CD14-positive monocyte (primary cell): ENCODE results near the gene EZH1. TPM values are rescaled to one million over a fixed set of nuclear protein-coding genes. Genes with fewer than 3 reads are reported as not detected.
"Not testable (repeated sequence)": the region's sequence is repeated elsewhere in the genome, so short reads cannot be mapped to it uniquely, and the experiment has no call there.

ENCODE experiments used
- DNase-seq, 3 donors: peaks; one replicate each; pipeline ENCODE4 v3.0.0-alpha.2; 2011 to 2022
- H2AFZ ChIP-seq: 2 replicates; pipeline ENCODE4 v1.6.0; 2012; ENCODE audit warnings: mild to moderate bottlenecking, low read depth, low read length, inconsistent platforms; ENCODE audit not compliant: insufficient read depth, poor library complexity, severe bottlenecking
- H3K27ac ChIP-seq, 2 donors: 1 replicate in 1 of 2; 2 replicates in 1 of 2; pipeline ENCODE4 v1.5.1; 2012 to 2013; ENCODE audit warnings: low read length in 2 of 2, control low read depth in 1 of 2, inconsistent platforms in 1 of 2, low read depth in 1 of 2, mild to moderate bottlenecking in 1 of 2
- H3K27me3 ChIP-seq, 2 donors: one replicate each; pipeline versions ENCODE4 v1.6.0 to v1.6.1; 2011 to 2013; ENCODE audit warnings: low read length in 2 of 2; ENCODE audit not compliant: control insufficient read depth in 2 of 2, insufficient read depth in 2 of 2
- H3K36me3 ChIP-seq, 2 donors: replicated peaks in 1 of 2; 1 replicate in 1 of 2; 2 replicates in 1 of 2; pipeline versions ENCODE4 v1.5.1 to v1.6.1; 2012 to 2013; ENCODE audit warnings: low read length in 2 of 2, control low read depth in 1 of 2, inconsistent platforms in 1 of 2, mild to moderate bottlenecking in 1 of 2; ENCODE audit not compliant: insufficient read depth in 2 of 2, control insufficient read depth in 1 of 2
- H3K4me1 ChIP-seq, 2 donors: 1 replicate in 1 of 2; 2 replicates in 1 of 2; pipeline versions ENCODE4 v1.5.1 to v1.6.1; 2012 to 2013; ENCODE audit warnings: low read length in 2 of 2, control low read depth in 1 of 2, inconsistent platforms in 1 of 2, mild to moderate bottlenecking in 1 of 2, moderate library complexity in 1 of 2; ENCODE audit not compliant: insufficient read depth in 2 of 2, control insufficient read depth in 1 of 2
- H3K4me2 ChIP-seq: replicated peaks from 2 replicates; pipeline ENCODE3; 2012; ENCODE audit warnings: low read length, moderate library complexity, mild to moderate bottlenecking; ENCODE audit not compliant: poor library complexity, severe bottlenecking; ENCODE audit errors: extremely low read depth
- H3K4me3 ChIP-seq, 3 experiments: fragments of 200-600 bp in 1 of 3; sonication (generic) in 1 of 3; replicated peaks in 1 of 3; 1 replicate in 2 of 3; 2 replicates in 1 of 3; pipeline ENCODE4 v1.5.1; 2011 to 2013; ENCODE audit warnings: low read length in 3 of 3, mild to moderate bottlenecking in 3 of 3, control low read depth in 2 of 3, low read depth in 2 of 3, inconsistent platforms in 1 of 3, moderate library complexity in 1 of 3
- H3K79me2 ChIP-seq: 2 replicates; pipeline ENCODE4 v1.6.0; 2012; ENCODE audit warnings: mild to moderate bottlenecking, control low read depth, inconsistent platforms, low read length, moderate library complexity; ENCODE audit not compliant: insufficient read depth
- H3K9ac ChIP-seq: 2 replicates; pipeline ENCODE4 v1.6.0; 2017; ENCODE audit warnings: low read length, mild to moderate bottlenecking; ENCODE audit not compliant: insufficient read depth, poor library complexity, severe bottlenecking
- H3K9me3 ChIP-seq, 2 donors: replicated peaks in 1 of 2; 1 replicate in 1 of 2; 2 replicates in 1 of 2; pipeline versions ENCODE4 v1.5.1 to v1.6.1; 2012 to 2013; ENCODE audit warnings: low read length in 2 of 2, control low read depth in 1 of 2; ENCODE audit not compliant: control insufficient read depth in 1 of 2, insufficient read depth in 1 of 2
- H4K20me1 ChIP-seq: 2 replicates; pipeline ENCODE4 v1.6.0; 2012; ENCODE audit warnings: mild to moderate bottlenecking, low read length, control low read depth, moderate library complexity; ENCODE audit not compliant: insufficient read depth
- H3K27ac Mint-ChIP-seq, 7 donors: one replicate each; pipeline ENCODE4 v1.8.0; 2020; ENCODE audit warnings: mild to moderate bottlenecking in 7 of 7, mixed read lengths in 7 of 7, moderate library complexity in 6 of 7, inconsistent platforms in 2 of 7
- H3K27me3 Mint-ChIP-seq, 3 donors: one replicate each; pipeline ENCODE4 v1.8.0; 2021 to 2022; ENCODE audit warnings: low read depth in 3 of 3, mild to moderate bottlenecking in 3 of 3, mixed read lengths in 3 of 3, moderate library complexity in 3 of 3, inconsistent platforms in 1 of 3
- H3K36me3 Mint-ChIP-seq, 2 donors: one replicate each; pipeline ENCODE4 v1.8.0; 2020; ENCODE audit warnings: mixed read lengths in 2 of 2, inconsistent platforms in 1 of 2, mild to moderate bottlenecking in 1 of 2
- H3K4me1 Mint-ChIP-seq: one replicate; pipeline ENCODE4 v1.8.0; 2020; ENCODE audit warnings: mild to moderate bottlenecking, mixed read lengths
- H3K4me3 Mint-ChIP-seq, 2 donors: one replicate each; pipeline ENCODE4 v1.8.0; 2020; ENCODE audit warnings: mild to moderate bottlenecking in 2 of 2, mixed read lengths in 2 of 2, moderate library complexity in 1 of 2
- H3K9me3 Mint-ChIP-seq, 7 donors: one replicate each; pipeline ENCODE4 v1.8.0; 2020 to 2022; ENCODE audit warnings: mixed read lengths in 7 of 7, mild to moderate bottlenecking in 6 of 7, moderate library complexity in 6 of 7, inconsistent platforms in 2 of 7
- CTCF ChIP-seq: fragments of 200-600 bp; IDR thresholded peaks from one replicate; pipeline ENCODE4 v1.8.0; 2022; ENCODE audit warnings: antibody characterized with exemption, mild to moderate bottlenecking
- WGBS: methylation state at CpG from one replicate; pipeline ENCODE4 v1.1.5; 2013; ENCODE audit warnings: missing lambda C conversion rate; ENCODE audit not compliant: insufficient coverage; 5-methylcytosine and 5-hydroxymethylcytosine counted together
- intact Hi-C, 2 donors: fragments of 100-400 bp; cut with micrococcal nuclease; formaldehyde crosslinking; loops; one replicate each; pipeline versions ENCODE4 v1.15.0 to v1.15.1; 2023
- polyA plus RNA-seq, 3 donors: library from polyadenylated mRNA; depleted of rRNA in 1 of 3; unstranded in 2 of 3; stranded (reverse) in 1 of 3; fragments of 300-500 nt in 2 of 3; fragments of >200 nt in 1 of 3; fragmentation: Illumina TruSeq in 2 of 3; gene quantifications; 1 replicate in 2 of 3; 2 replicates in 1 of 3; pipeline ENCODE4 v1.2.3, GENCODE V29; 2012 to 2021

EZH1 gene
- polyA plus RNA-seq, 3 donors: 12.3 to 169 (median 17.8) TPM

DNA sequence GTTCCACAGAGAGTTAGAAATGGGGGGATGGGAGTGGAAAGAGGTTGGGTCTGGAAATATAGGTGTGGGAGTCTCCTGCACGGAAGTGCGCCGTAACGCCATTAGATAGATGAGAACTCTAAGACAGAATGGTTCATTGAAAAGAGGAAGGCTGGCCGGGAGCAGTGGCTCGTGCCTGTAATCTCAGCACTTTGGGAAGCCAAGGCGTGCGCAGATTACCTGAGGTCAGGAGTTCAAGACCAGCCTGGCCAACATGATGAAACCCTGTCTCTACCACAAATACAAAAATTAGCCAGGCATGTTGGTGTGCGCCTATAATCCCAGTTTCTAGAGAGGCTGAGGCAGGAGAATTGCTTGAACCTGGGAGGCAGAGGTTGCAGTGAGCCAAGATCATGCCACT is 23.2 kb upstream of the EZH1 start:
- H2AFZ ChIP-seq, H4K20me1 ChIP-seq, H3K4me1 ChIP-seq, H3K4me2 ChIP-seq, H3K9ac ChIP-seq, H3K4me3 ChIP-seq, DNase-seq, H3K36me3 Mint-ChIP-seq, H3K27ac ChIP-seq, H3K4me1 Mint-ChIP-seq, H3K9me3 Mint-ChIP-seq, H3K36me3 ChIP-seq, H3K79me2 ChIP-seq, H3K9me3 ChIP-seq, H3K27ac Mint-ChIP-seq, H3K27me3 ChIP-seq, intact Hi-C loops: not testable (repeated sequence)
- WGBS: 77% methylated on average over 8 of the region's 9 CpGs
- Mint-ChIP-seq H3K4me3 (peak overlapping the region in 1 of 2 donors; percentile 21), H3K27me3 (peaks cover 19 to 30% (median 20%) of the 10 kb centered on the region in 3 donors)

- H3K4me2 ChIP-seq: no peak overlapping the region
- no peaks in the 10 kb centered on the region for H3K79me2 ChIP-seq
These were observed 22.7 kb upstream of the EZH1 start for GRCh38 chr17:42767512-42767911.

More at GRCh38 chr17:42767512-42767911, 22.7 kb upstream of the EZH1 start:
- no peaks in the 10 kb centered on the region for H3K36me3 ChIP-seq
- peaks cover 2 to 5% of the 10 kb centered on the region in 2 donors for H3K27me3 ChIP-seq
- H3K4me1 ChIP-seq: no peaks in the 10 kb centered on the region
- H3K4me3 ChIP-seq: no peak overlapping the region
- no peak for DNase-seq
- H4K20me1 ChIP-seq: no peaks in the 10 kb centered on the region
- peaks cover 3% of the 10 kb centered on the region for H3K4me1 Mint-ChIP-seq
- peaks cover 0 to under 1% of the 10 kb centered on the region in 2 donors for H3K36me3 Mint-ChIP-seq
- intact Hi-C loops: no loop called here
- no peak overlapping the region for H3K4me3 Mint-ChIP-seq
- peaks cover 22 to 35% (median 25%) of the 10 kb centered on the region in 3 donors for H3K27me3 Mint-ChIP-seq
- H3K9me3 ChIP-seq: no peaks in the 10 kb centered on the region
- no peak overlapping the region for H3K27ac Mint-ChIP-seq
- no peak overlapping the region for H3K27ac ChIP-seq
- H2AFZ ChIP-seq: no peak overlapping the region
- TF ChIP-seq CTCF: no peak
- H3K9ac ChIP-seq: no peak overlapping the region
- peaks cover 0 to 3% (median 0%) of the 10 kb centered on the region in 7 donors for H3K9me3 Mint-ChIP-seq
